HG02642 (cell line): ENCODE results near the gene ABI3BP.

Source experiments
- ATAC-seq: cut with Tn5 transposase; IDR thresholded peaks from one replicate; pipeline ENCODE4 v1.9.1; 2021; ENCODE audit warnings: mild to moderate bottlenecking; ENCODE audit not compliant: unreplicated experiment, poor library complexity

Gene ABI3BP

DNA sequence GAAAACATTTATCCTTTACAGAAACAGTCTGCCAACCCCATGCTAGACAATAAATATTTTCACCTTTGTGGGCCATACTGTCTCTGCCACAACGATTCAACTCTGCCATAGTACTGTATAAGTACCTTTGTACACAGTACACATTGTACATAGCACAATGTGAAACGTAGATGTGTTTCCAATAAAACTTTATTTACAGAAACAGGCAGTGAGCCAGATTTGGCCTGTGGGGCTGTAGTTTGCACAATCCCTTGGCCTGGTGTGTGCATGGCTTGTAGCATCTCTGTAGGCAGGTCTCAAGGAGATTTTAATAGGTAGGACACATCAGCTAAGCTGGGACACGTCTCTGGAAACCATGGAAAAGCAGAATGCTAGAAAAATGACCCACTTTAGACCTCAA, 209.6 kb downstream of the ABI3BP start:
- no peak for ATAC-seq

DNA sequence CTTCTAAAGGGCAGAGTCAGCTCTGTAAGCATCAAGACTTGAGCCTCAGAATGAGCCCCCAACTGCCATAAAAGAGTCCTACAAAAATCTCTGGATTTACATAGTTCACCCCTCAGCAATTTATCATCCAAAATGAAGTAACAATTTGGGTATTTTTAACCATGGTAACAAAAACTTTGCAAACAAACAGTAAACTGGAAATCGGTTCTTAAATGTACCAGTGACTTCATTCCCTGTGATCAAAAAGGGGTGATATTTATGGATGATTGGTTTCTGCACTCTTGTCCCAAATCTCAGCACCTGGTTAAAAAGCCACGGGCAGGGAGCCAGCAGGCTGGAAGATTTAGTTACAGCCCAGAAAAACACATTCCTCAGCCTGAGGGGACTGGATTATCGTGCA, 210.3 kb downstream of the ABI3BP start:
- no peak for ATAC-seq

DNA sequence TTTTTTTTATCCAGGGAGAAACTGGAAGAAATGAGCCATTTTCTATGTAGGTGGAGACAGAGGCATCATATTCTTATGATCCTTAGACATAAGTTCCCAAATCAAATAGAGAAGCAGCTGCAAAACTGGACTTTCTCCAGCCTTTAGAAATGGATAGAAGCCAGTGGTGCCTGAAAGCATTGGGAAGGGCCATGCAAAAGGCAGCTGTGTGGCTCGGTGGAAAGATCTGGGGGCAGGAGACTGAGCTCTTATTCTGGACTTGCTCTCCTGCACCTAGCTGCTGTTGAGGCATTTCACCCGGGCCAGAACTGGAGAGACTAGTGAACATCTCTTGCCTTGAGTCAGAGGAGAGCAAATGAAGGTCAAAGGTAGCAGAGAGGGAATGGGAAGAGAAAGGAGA, 210.9 kb downstream of the ABI3BP start:
- no peak for ATAC-seq

GRCh38 chr3:100781301-100781700, 211.9 kb downstream of the ABI3BP start:
- no peak for ATAC-seq

DNA sequence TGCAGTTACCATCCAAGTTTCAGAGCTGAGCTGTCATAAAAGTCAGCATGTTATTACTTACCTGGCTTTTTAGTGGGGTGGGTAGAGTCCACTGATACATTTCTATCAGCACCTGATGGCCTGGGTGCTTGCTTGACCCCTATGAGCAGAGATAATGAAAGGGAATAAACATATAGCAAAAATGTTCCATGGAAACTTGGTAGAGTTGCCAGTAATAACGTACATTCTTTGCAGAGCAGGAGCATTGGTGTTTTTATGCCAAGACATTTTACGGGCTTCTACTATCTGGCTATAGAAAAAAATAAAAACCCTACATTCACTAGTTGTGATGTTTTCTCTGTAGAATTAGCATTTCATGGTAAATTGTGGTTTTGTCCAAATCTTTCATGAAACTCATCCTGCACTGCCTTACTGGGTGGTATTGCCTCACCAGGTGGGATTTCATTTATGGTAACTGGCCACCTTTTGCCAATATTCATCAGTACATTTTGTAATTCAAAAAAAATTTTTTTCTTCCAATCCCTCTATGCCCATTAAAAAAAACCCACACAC, 213.1 kb downstream of the ABI3BP start:
- ATAC-seq: no peak

DNA sequence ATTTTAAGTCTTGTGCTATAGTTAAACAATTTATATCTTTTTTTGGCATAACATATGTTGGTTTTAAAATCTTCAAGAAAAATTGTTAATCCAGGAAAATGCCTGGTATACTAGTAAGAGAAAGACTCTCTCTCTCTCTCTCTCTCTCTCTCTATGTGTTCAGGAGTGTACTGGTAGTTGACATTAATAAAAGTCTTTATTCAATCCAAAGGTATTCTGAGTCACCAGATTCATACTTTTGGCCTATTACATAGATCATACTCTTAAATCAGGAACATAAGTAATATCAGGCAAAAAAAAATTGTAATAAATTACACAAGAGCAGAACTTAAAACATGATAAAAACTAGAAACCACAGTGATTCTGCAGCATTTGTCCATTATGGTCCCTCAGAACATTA, 213.7 kb downstream of the ABI3BP start:
- no peak for ATAC-seq

DNA sequence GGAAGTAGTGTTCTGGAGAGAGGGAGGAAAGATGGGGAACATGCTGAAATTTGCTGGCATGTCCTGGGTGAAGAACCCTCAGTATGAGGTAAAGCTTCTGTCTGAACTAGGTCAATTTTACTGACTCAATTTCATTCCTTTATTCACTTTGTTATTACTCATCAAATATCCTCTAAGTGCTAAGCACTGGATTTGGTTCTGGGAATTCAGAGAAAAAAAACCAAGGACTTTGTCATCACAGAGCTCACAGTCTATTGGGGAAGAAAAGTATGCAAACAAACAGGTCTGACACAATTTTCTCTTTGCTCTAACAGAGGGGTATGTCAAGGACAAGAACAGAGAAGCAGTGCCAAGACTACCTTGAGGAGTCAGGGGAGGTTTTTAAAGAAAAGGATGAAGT, 215.9 kb downstream of the ABI3BP start:
- no peak for ATAC-seq

DNA sequence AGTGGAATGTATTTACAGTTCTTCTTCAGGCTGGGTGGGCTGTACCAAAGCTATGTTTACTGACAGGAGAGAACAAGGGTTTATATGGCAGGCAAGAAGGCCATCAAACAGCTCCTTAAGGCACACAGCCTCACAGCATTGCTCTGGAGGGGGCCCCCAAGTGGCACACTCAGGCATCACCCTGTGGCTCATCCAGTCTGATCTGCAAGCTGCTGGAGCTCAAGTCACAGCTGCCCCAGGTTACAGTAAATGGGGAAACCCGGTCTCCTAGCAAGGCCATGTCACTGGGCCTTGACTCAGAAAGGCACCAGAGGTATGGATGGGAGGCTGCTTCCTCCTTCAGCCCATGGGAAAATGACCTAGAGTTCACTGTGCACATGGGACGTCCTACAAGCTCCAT, 216.5 kb downstream of the ABI3BP start:
- no peak for ATAC-seq

DNA sequence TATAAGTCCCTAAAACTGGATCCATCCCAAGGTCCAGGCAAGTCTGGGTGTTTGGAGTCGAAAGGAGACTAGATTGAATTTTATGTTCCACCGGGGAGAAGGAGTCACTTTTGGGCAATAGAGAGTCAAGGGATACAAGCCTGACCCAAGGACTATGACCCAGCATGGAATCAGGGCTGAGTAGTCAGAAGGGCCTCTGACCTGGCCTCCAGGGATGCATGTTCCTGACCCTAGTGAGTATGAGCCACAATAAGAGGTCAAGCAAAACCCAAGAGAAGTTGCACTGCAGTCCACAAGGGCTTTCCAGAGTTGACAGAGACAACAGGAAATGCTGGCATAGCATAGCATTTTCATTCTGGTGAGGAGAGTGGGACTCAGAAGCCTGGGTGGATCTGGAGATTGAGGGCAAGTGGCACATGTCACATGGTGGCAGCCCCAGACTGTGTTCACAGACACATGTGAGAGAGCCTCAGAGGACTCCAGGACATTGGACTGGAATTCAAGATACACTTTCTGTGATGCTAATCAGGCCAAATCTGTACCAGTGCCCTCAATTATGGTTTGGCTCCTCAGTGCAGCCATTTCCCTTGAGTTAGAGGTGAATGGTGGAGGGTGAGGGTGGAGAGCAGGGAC, 217.0 kb downstream of the ABI3BP start:
- ATAC-seq: no peak

DNA sequence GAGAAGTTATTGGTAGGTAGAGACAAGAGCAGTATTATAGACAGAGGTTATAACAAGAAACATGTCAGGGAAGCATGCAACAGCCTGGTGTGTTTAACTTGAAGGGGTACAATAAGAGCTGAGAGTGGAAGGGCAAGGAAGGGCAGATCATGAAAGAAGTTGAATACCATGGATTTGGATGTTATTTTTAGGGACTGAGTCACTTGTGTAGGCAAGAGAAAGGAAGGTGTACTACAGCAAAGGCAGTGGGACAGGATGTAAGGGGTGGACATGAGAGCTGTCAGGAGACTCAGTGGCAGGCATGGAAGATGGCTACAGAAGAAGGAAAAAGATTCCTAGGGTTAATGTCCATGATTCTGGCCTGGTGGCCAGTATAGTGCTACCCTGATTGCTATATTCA, 217.6 kb downstream of the ABI3BP start:
- no peak for ATAC-seq

- ATAC-seq: no peak
Measured at GRCh38 chr3:100775226-100775625, 218.0 kb downstream of the ABI3BP start.

DNA sequence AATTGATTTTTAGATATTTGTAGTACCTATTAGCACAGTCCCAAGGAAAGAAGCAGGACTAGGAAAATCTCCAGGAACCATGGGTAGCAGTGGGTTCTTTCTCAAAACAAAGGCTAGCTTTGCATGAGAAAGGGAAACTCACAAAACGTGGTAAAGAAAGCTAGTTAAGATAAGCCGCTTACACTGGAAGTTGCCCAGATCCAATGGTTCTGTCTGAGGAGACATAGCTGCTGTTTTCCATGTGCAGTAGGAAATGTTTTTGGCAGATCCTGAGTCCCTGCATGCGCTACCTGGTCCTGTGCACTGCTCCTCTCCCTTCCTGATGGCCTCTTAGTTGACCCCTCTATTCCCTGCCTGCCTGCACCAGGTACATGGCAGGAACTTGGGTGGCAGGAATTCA, 223.5 kb downstream of the ABI3BP start:
- ATAC-seq: no peak

GRCh38 chr3:100766069-100766468, 227.2 kb downstream of the ABI3BP start:
- no peak for ATAC-seq

DNA sequence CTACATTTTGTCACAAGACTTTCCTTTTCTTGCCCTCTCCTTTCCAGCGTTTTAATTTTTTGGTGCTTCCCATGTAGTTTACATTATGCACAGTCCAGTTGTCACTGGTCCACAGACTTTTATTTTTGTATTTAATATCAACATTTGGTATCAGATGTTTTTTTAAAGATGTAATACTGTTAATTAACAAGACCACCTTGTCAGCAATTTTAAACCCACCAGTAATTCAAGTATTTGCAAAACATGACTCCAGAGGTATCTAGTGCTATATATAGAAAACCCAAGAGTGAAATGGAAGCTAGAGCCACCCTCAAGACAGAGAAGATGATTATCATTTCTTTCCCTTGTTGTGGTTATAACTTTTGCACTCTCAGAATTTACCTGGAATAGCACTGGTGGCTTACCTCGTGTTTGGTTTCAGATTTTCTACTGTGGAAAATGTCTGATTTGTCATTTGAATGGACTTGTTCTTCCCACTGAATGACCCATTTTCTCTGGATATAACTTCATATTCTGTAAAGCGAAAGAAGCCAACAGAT, 227.7 kb downstream of the ABI3BP start:
- ATAC-seq: no peak

GRCh38 chr3:100761951-100762350, 231.3 kb downstream of the ABI3BP start:
- no peak for ATAC-seq

DNA sequence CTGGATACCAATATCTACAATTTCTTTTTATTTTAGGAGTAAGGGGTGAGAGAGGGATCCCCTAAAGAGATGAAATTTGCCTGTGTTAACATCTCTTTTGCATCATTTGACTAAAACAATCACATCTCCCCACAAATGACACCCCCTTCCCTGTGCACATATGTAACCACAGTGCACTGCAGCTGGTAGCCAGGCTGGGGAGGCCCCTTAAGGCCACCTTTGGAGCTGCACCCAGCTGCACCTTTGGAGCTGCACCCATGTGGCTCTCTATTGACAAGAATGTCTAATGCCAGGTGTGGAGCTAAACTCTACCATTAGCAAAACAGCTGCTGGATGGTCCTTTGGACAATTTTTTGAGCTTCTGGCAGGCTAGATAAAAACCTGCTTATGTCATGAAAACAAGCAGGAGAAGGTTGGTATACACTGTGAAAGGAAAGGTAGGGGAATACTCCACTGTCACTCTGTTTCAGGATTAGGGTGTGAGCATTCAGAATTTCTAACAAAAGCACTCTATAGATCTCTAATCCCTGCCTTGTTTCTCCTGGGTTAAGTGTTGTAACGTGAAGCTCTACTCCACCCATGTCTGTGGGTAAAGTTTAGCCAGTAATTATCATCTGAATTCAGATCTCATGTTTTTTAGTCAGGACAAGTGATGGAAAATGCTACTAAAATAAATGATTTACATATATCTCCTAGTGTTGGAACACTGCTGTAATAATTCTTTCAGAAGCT, 231.8 kb downstream of the ABI3BP start:
- ATAC-seq: peak; percentile 91

GRCh38 chr3:100760377-100760776, 232.8 kb downstream of the ABI3BP start:
- no peak for ATAC-seq

GRCh38 chr3:100759950-100760349, 233.3 kb downstream of the ABI3BP start:
- no peak for ATAC-seq

DNA sequence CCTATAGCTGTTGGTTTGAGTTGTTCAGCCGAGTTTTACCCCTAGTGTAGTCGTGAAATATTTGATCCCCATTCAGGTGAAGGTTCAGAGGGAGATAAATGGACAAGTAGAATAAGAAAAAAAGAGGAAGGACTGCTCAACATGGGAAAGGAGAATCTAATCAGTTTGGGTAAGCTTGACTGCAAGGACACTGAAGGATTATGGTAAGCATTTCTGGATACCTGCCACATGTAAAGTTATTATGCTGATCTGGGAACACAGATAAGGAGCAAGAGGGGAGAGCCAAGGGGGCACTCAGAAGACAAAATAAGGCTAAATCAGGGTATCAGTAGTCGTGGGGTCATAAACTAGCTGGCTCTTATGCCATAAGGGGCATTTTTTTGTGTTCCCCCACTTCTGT, 234.1 kb downstream of the ABI3BP start:
- no peak for ATAC-seq

DNA sequence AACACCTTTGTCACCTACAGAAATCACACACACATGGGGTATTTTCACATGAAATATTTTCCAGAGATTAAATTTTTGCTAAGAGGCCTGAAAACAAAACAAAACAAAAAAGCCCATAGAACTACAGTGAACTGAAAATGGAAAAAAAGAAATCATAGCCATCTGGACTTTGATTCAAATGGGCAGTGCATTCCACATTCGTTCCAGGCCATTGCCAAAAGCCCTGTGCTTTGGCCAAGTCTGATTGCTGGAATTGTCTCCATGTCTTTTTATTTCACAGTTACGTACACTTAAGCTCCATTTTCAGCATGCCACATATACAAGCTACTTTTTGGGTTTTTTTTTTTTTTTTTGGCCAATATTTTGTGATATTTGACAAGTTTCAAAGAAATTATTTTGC, 236.8 kb downstream of the ABI3BP start:
- no peak for ATAC-seq

DNA sequence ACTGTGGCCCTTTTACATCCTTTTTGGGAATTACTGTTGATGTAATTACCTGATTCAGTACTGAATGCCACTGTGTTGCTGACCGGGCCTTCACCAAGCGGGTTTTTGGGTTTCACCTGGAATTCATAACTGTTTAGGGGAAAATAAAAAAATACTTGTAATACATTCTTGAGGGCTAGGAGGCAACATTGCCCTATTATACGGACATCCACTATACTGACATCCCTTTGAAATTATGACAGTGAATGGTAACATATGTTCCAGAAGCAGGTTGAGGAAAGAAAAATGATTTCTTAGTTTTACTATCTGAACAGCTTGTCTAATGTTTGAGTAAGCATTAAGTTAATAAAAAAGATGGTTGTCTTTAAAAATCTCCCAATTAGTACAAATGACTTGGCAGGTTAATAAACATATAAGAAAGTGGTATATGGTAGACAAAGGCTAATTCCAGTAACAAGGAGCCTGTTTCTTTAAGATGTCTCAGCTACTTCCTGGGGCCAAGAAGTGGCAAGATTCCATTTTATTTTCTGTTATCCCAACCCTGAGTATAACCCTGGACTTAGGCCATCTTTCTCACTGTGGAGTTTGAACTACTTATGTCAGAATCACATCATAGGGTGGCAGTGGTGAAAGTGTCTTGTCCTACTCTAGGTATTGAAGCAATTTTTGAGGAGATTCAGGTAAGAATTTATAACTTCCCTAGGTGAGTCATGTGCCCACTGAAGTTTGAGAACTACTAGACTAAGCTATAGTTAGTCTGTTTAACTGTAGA, 238.5 kb downstream of the ABI3BP start:
- ATAC-seq: no peak
